GM23338 (cell line): ENCODE results near the gene CAPN10.

Experiments
- CTCF ChIP-seq, 2 experiments: fragments of 200-600 bp in 1 of 2; sonication (generic) in 1 of 2; conservative IDR thresholded peaks; 2 replicates each; pipeline versions ENCODE4 v1.5.1 to v1.6.1; 2016 to 2017; ENCODE audit warnings: antibody characterized with exemption in 2 of 2, low read depth in 2 of 2, mild to moderate bottlenecking in 2 of 2, moderate library complexity in 1 of 2
- JUNB ChIP-seq: IDR thresholded peaks from one replicate; pipeline ENCODE4 v1.6.1; 2016; ENCODE audit warnings: antibody characterized with exemption; ENCODE audit not compliant: unreplicated experiment

GRCh38 chr2:240622531-240623235, 36.1 kb downstream of the CAPN10 start:
- TF ChIP-seq CTCF (conservative IDR thresholded peaks at IDR 0.05; ENCODE audit: low read depth in 2 of 2) (no peak), JUNB (no peak)
